Neuronal stem cell (in vitro differentiated cells): ENCODE results near the gene CCDC192.

Experiments
- DNase-seq: peaks from one replicate; pipeline ENCODE4 v3.0.0-alpha.2; 2013; ENCODE audit warnings: low spot score
- H2AFZ ChIP-seq: one replicate; pipeline ENCODE4 v1.6.1; 2013; ENCODE audit warnings: mild to moderate bottlenecking, low read length, inconsistent platforms
- H2AK5ac ChIP-seq: 2 replicates; pipeline ENCODE4 v1.6.1; 2013; ENCODE audit warnings: low read depth, mild to moderate bottlenecking, inconsistent platforms, low read length, moderate library complexity, mixed read lengths
- H2BK120ac ChIP-seq: 2 replicates; pipeline ENCODE4 v1.6.1; 2013; ENCODE audit warnings: low read depth, mild to moderate bottlenecking, inconsistent platforms, low read length, moderate library complexity, mixed read lengths
- H2BK12ac ChIP-seq: one replicate; pipeline ENCODE4 v1.6.1; 2013; ENCODE audit warnings: low read length, inconsistent platforms
- H2BK15ac ChIP-seq: 2 replicates; pipeline ENCODE4 v1.6.1; 2013; ENCODE audit warnings: mild to moderate bottlenecking, low read length, inconsistent platforms, mixed read lengths
- H2BK5ac ChIP-seq: one replicate; pipeline ENCODE4 v1.6.1; 2013; ENCODE audit warnings: inconsistent platforms, mild to moderate bottlenecking, low read length, moderate library complexity
- H3K14ac ChIP-seq: one replicate; pipeline ENCODE4 v1.6.1; 2013; ENCODE audit warnings: low read length, inconsistent platforms
- H3K18ac ChIP-seq: 2 replicates; pipeline ENCODE4 v1.6.1; 2013; ENCODE audit warnings: low read length, inconsistent platforms
- H3K23ac ChIP-seq: 2 replicates; pipeline ENCODE4 v1.6.1; 2013; ENCODE audit warnings: low read depth, mild to moderate bottlenecking, mixed read lengths, low read length, inconsistent platforms; ENCODE audit not compliant: poor library complexity
- H3K27ac ChIP-seq: replicated peaks from 3 replicates; pipeline ENCODE4 v1.5.1; 2013; ENCODE audit warnings: low read length, inconsistent platforms
- H3K27me3 ChIP-seq, 3 experiments: 2 replicates each; pipeline ENCODE4 v1.6.1; 2013; ENCODE audit warnings: low read length in 3 of 3, mild to moderate bottlenecking in 2 of 3, inconsistent platforms in 1 of 3, low read depth in 1 of 3, mixed read lengths in 1 of 3, moderate library complexity in 1 of 3; ENCODE audit not compliant: control insufficient read depth in 3 of 3, insufficient read depth in 3 of 3
- H3K36me3 ChIP-seq, 2 donors: replicated peaks in 1 of 2; 2 replicates each; pipeline ENCODE4 v1.6.1; 2013; ENCODE audit warnings: low read length in 2 of 2; ENCODE audit not compliant: control insufficient read depth in 2 of 2, insufficient read depth in 2 of 2
- H3K4ac ChIP-seq: 2 replicates; pipeline ENCODE4 v1.6.1; 2013; ENCODE audit warnings: inconsistent platforms, mild to moderate bottlenecking, low read length, moderate library complexity
- H3K4me1 ChIP-seq, 2 donors: 1 replicate in 1 of 2; 2 replicates in 1 of 2; pipeline ENCODE4 v1.6.1; 2013; ENCODE audit warnings: low read length in 2 of 2, low read depth in 1 of 2; ENCODE audit not compliant: control insufficient read depth in 2 of 2, insufficient read depth in 1 of 2
- H3K4me2 ChIP-seq: one replicate; pipeline ENCODE4 v1.6.1; 2013; ENCODE audit warnings: mild to moderate bottlenecking, low read length, inconsistent platforms; ENCODE audit not compliant: insufficient read depth, poor library complexity, severe bottlenecking
- H3K4me3 ChIP-seq, 2 donors: 2 replicates each; pipeline ENCODE4 v1.5.1; 2013; ENCODE audit warnings: low read length in 2 of 2, mild to moderate bottlenecking in 2 of 2, inconsistent platforms in 1 of 2, moderate library complexity in 1 of 2
- H3K79me1 ChIP-seq: one replicate; pipeline ENCODE4 v1.6.1; 2013; ENCODE audit warnings: low read depth, mild to moderate bottlenecking, inconsistent platforms, low read length, moderate library complexity
- H3K9ac ChIP-seq: one replicate; pipeline ENCODE4 v1.6.1; 2013; ENCODE audit warnings: mild to moderate bottlenecking, low read depth, low read length, inconsistent platforms; ENCODE audit not compliant: poor library complexity
- H3K9me3 ChIP-seq, 2 donors: replicated peaks in 1 of 2; 2 replicates each; pipeline versions ENCODE3 to v1.6.1; 2013; ENCODE audit warnings: low read length in 2 of 2, mild to moderate bottlenecking in 2 of 2, inconsistent platforms in 1 of 2, low read depth in 1 of 2, mixed read lengths in 1 of 2, moderate library complexity in 1 of 2; ENCODE audit not compliant: control insufficient read depth in 2 of 2, insufficient read depth in 1 of 2
- H4K8ac ChIP-seq: one replicate; pipeline ENCODE4 v1.6.1; 2013; ENCODE audit warnings: low read depth, mild to moderate bottlenecking, inconsistent platforms, low read length, moderate library complexity
- H4K91ac ChIP-seq: one replicate; pipeline ENCODE4 v1.6.1; 2013; ENCODE audit warnings: low read length, low read depth, mild to moderate bottlenecking, inconsistent platforms; ENCODE audit not compliant: poor library complexity
- WGBS, 2 donors: extraction: QIAGEN DNeasy Blood & Tissue Kit; methylation state at CpG; one replicate each; pipeline ENCODE4 v1.1.7; 2013; ENCODE audit warnings: missing lambda C conversion rate in 2 of 2, mixed read lengths in 1 of 2; ENCODE audit not compliant: insufficient read length in 2 of 2, insufficient replicate concordance in 1 of 2; ENCODE audit errors: extremely low coverage in 2 of 2; 5-methylcytosine and 5-hydroxymethylcytosine counted together

CCDC192 gene

DNA sequence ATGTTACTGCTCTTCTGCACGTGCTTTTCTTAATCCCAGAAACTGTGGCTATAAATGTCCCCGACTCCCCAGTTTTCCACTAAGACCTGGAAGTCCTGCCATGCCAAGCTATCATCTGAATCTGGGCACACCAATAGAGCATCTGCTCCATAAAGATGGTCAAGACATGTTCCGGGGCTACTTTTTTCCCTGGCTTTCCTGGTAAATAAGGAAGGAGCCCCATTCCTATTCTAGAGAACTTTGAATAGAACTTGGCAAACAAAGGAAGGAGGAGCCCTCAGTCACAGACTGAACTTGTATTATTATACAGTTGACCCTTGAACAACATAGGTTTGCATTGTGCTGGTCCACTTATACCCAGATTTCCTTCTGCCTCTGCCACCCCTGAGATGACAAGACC is 182.9 kb downstream of the CCDC192 start:
- H3K27me3 ChIP-seq = no peaks in the 10 kb centered on the region
- H3K79me1 ChIP-seq = no peaks in the 10 kb centered on the region
- H2BK5ac ChIP-seq = no peak overlapping the region
- H3K9me3 ChIP-seq = no peaks in the 10 kb centered on the region
- no peaks in the 10 kb centered on the region for H3K36me3 ChIP-seq
- no peak overlapping the region for H2AK5ac ChIP-seq
- H3K9ac ChIP-seq = no peak overlapping the region
- H3K23ac ChIP-seq = no peak overlapping the region
- H3K4me2 ChIP-seq = no peak overlapping the region
- H2AFZ ChIP-seq = no peak overlapping the region
- no peak overlapping the region for H2BK120ac ChIP-seq
- H3K27ac ChIP-seq = no peak overlapping the region
- H3K4me3 ChIP-seq = no peak overlapping the region
- no peak overlapping the region for H4K8ac ChIP-seq
- H3K18ac ChIP-seq = no peak overlapping the region
- H2BK12ac ChIP-seq = no peak overlapping the region
- WGBS, 2 donors = no CpG with 5 or more reads among the region's 3 CpGs
- H3K4ac ChIP-seq = no peak overlapping the region
- no peak overlapping the region for H2BK15ac ChIP-seq
- DNase-seq = no peak
- H4K91ac ChIP-seq = no peak overlapping the region
- no peak overlapping the region for H3K14ac ChIP-seq
- H3K4me1 ChIP-seq = peaks cover 2 to 5% of the 10 kb centered on the region in 2 donors

DNA sequence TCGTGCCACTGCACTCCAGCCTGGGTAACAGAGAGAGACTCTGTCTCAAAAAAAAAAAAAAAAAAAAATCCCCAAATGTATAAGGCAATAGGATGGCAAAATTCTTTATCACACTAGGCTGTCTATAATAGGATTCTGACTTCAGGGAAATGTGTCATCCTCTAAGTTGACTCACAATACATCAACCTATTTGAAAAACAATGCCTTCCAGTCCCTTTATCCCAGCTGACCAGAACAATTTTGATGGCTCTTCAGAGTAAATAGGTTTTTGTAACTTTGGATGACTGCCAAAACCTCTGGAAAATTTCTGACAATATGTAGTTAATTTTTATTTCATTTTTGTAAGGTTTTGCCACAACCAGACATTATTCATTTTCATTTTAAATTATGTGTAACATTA is 184.1 kb downstream of the CCDC192 start:
- Histone ChIP-seq H3K9me3 (no peaks in the 10 kb centered on the region), H3K4me2 (no peak overlapping the region)

GRCh38 chr5:127891942-127892341 is 188.8 kb downstream of the CCDC192 start:
- Histone ChIP-seq H2AK5ac (no peak overlapping the region), H3K23ac (no peak overlapping the region), H4K91ac (no peak overlapping the region), H2BK12ac (no peak overlapping the region), H3K79me1 (no peaks in the 10 kb centered on the region), H3K4me2 (no peak overlapping the region), H2AFZ (no peak overlapping the region), H4K8ac (no peak overlapping the region), H3K18ac (no peak overlapping the region), H2BK15ac (no peak overlapping the region), H2BK120ac (no peak overlapping the region), H3K27me3 (no peaks in the 10 kb centered on the region), H2BK5ac (no peak overlapping the region), H3K9me3 (no peaks in the 10 kb centered on the region), H3K27ac (no peak overlapping the region), H3K4me1 (no peaks in the 10 kb centered on the region), H3K4ac (no peak overlapping the region), H3K9ac (no peak overlapping the region), H3K36me3 (no peaks in the 10 kb centered on the region), H3K4me3 (no peak overlapping the region), H3K14ac (no peak overlapping the region)
- WGBS, 2 donors = no CpG with 5 or more reads among the region's 1 CpG
- DNase-seq = no peak

More for the DNA sequence above, 184.1 kb downstream of the CCDC192 start:
- WGBS, 2 donors = no CpG with 5 or more reads among the region's 1 CpG
- H3K9ac ChIP-seq = no peak overlapping the region
- no peaks in the 10 kb centered on the region for H3K27me3 ChIP-seq
- H2AK5ac ChIP-seq = no peak overlapping the region
- H4K8ac ChIP-seq = no peak overlapping the region
- H3K4ac ChIP-seq = no peak overlapping the region
- DNase-seq = no peak
- peaks cover 2 to 5% of the 10 kb centered on the region in 2 donors for H3K4me1 ChIP-seq
- H3K23ac ChIP-seq = no peak overlapping the region
- H2AFZ ChIP-seq = no peak overlapping the region
- no peak overlapping the region for H2BK5ac ChIP-seq
- H2BK120ac ChIP-seq = no peak overlapping the region
- H2BK15ac ChIP-seq = no peak overlapping the region
- H3K18ac ChIP-seq = no peak overlapping the region
- H3K79me1 ChIP-seq = no peaks in the 10 kb centered on the region
- H4K91ac ChIP-seq = no peak overlapping the region
- H2BK12ac ChIP-seq = no peak overlapping the region
- no peaks in the 10 kb centered on the region for H3K36me3 ChIP-seq
- H3K4me3 ChIP-seq = no peak overlapping the region
- H3K27ac ChIP-seq = no peak overlapping the region
- no peak overlapping the region for H3K14ac ChIP-seq

DNA sequence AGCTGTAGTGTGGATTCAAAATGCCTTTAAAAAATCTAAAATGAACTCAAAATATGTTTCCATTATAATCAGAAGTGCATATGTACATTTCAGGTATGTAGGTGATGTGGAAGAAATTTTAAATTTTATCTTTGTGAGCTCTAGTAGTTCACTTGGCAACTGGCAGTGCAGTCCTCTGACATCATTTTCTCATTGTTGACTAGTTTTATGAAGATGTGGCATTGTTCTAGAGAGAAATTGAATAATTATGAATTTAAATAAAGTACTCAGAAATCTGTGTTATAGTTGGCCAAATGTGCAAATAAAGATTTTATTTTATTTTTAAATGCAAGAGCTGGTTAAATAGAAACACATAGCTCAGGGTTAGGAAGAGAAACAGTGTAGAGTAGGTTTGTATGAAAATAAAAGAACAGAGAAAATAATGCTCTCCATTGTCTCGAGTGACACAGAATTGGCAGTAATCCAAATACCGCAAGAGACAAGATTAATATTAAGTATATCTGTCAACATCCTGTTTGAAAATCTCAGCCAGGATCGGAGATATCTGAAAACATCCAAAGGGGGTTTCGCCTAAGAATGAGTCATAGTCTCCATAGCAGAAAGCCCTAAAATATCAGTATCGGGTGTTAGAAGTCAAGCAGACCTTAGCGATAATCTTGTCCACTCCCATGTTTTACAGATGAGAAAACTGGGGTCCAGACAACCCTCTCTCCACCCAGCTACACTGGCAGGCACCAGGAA is 189.4 kb downstream of the CCDC192 start:
- no peak overlapping the region for H2AFZ ChIP-seq
- H4K8ac ChIP-seq = no peak overlapping the region
- no peak overlapping the region for H3K9ac ChIP-seq
- H2BK12ac ChIP-seq = no peak overlapping the region
- H2AK5ac ChIP-seq = no peak overlapping the region
- no peak overlapping the region for H3K27ac ChIP-seq
- no peak overlapping the region for H2BK15ac ChIP-seq
- H3K14ac ChIP-seq = no peak overlapping the region
- no peak overlapping the region for H2BK5ac ChIP-seq
- H3K4me3 ChIP-seq = no peak overlapping the region
- H3K23ac ChIP-seq = no peak overlapping the region
- H3K4me1 ChIP-seq = no peaks in the 10 kb centered on the region
- no peak overlapping the region for H2BK120ac ChIP-seq
- H3K9me3 ChIP-seq = no peaks in the 10 kb centered on the region
- H3K4ac ChIP-seq = no peak overlapping the region
- H3K79me1 ChIP-seq = no peaks in the 10 kb centered on the region
- H3K18ac ChIP-seq = no peak overlapping the region
- no peak for DNase-seq
- no peak overlapping the region for H3K4me2 ChIP-seq
- H3K36me3 ChIP-seq = no peaks in the 10 kb centered on the region
- H4K91ac ChIP-seq = no peak overlapping the region
- no CpG with 5 or more reads among the region's 6 CpGs for WGBS, 2 donors
- H3K27me3 ChIP-seq = no peaks in the 10 kb centered on the region
